Measurements from ENCODE around the gene DMTF1. TPM values are rescaled to one million over a fixed set of nuclear protein-coding genes. Genes with fewer than 3 reads are reported as not detected.

The DMTF1 gene
- total and polyA plus RNA-seq, 10 of the 15 experiments (the other 5 are each of a cell fraction or from before 2014, with no cell fraction given) = 24.3 to 191 (median 72.0) TPM

DNA sequence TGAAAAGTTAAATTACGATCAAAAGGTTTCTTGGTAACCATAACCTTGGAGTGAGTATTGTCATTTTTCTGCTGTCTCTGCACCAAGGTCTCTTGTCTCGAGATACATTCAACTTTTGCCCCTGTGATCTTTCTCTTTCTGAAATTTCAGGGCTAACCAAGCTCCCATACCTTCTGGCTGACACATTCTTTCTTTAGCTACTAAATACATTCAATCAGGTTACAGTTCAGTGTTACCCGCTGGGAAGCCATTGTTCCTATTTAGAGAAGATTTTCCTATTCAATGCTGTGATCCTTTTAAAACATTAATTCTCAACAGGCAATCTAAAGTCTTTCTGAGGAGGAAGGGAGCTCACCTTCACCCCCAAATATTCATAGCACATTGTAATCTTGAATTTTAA, 22.9 kb upstream of the DMTF1 start:
- Histone ChIP-seq H4K20me1 (ENCODE audit: control insufficient read depth, insufficient read depth) (no peaks in the 10 kb centered on the region), H3K79me2 (ENCODE audit: control insufficient read depth, insufficient read depth, low read length) (no peaks in the 10 kb centered on the region), H3K4me3 (peak overlapping the region; percentile 1; the same call in 1 of the 2 replicates), H3K36me3 (ENCODE audit: control insufficient read depth in 2 of 2, insufficient read depth in 2 of 2, low read length in 1 of 2) (no peaks in the 10 kb centered on the region), H3K27me3 (replicated peaks in 1 of 2; ENCODE audit: control insufficient read depth in 2 of 2, insufficient read depth in 2 of 2, low read length in 1 of 2) (no peaks in the 10 kb centered on the region), H2AFZ (ENCODE audit: control insufficient read depth, low read depth, low read length) (peak overlapping the region; percentile 42), H3K4me1 (ENCODE audit: control insufficient read depth, insufficient read depth, low read length) (peaks cover 30% of the 10 kb centered on the region), H3K9ac (ENCODE audit: control insufficient read depth, insufficient read depth, low read length) (no peak overlapping the region), H3K27ac (ENCODE audit: control insufficient read depth, insufficient read depth) (peak overlapping the region; percentile 34), H3K9me3 (replicated peaks; ENCODE audit: control insufficient read depth, insufficient read depth, low read length) (no peaks in the 10 kb centered on the region; the same call in 2 of the 3 replicates), H3K4me2 (ENCODE audit: control insufficient read depth, insufficient read depth) (peak overlapping the region; percentile 53)
- FAIRE-seq = no peak
- SMC1A ChIA-PET (ENCODE audit: uncharacterized antibody, unreplicated experiment) = interaction anchor here (1.9 kb wide), 1 partner anchor 20 kb away, joined by 7 read pairs; no protein-coding TSS in a partner anchor
- RAD21 ChIA-PET (ENCODE audit: unreplicated experiment) = interaction anchor here (1.2 kb wide), 1 partner anchor 92 kb away, joined by 3 read pairs; no protein-coding TSS in a partner anchor
- 52% methylated on average over 3 of the region's 3 CpGs for WGBS (ENCODE audit: insufficient coverage, insufficient replicate concordance, low lambda C conversion rate, missing lambda C conversion rate)
- no TSS peak for BruUV-seq (replicated peaks)
- no peak; the same call in 2 of the 3 replicates for ATAC-seq
- DNase-seq (ENCODE audit: low read depth, low spot score) = no peak
- POLR2A ChIA-PET = no interaction called here
- intact Hi-C loops (cut with micrococcal nuclease; ENCODE audit: unreplicated experiment) = no loop called here
- CTCF ChIA-PET = interaction anchor here (0.6 to 1.4 kb wide), 3 partner anchors 17 to 25 kb away, joined by 3 to 4 read pairs (median 4); no protein-coding TSS in a partner anchor
- in situ Hi-C loops (cut with MboI) = no loop called here
- no peak for TF ChIP-seq STAT3 (IDR thresholded peaks at IDR 0.05; ENCODE audit: low read depth, low read length)
- no peak for TF ChIP-seq ZNF384 (IDR thresholded peaks at IDR 0.05; ENCODE audit: borderline replicate concordance, low read depth, low read length)
- no peak for TF ChIP-seq IKZF1 (conservative IDR thresholded peaks at IDR 0.05)
- TF ChIP-seq CEBPB (IDR thresholded peaks at IDR 0.05; ENCODE audit: borderline replicate concordance in 1 of 2, low read depth in 2 of 2, low read length in 2 of 2) = no peak
- TF ChIP-seq ZNF217 (IDR thresholded peaks at IDR 0.05) = no peak
- no peak for TF ChIP-seq MXI1 (IDR thresholded peaks at IDR 0.05; ENCODE audit: low read depth, low read length)
- no peak for TF ChIP-seq RB1 (IDR thresholded peaks at IDR 0.05; ENCODE audit: borderline replicate concordance)
- TF ChIP-seq YY1 (IDR thresholded peaks at IDR 0.05; ENCODE audit: low read depth, low read length) = no peak
- no peak for TF ChIP-seq SREBF2 (IDR thresholded peaks at IDR 0.05; ENCODE audit: low read length)
- TF ChIP-seq REST (IDR thresholded peaks at IDR 0.05; ENCODE audit: low read depth, low read length) = no peak
- no peak for TF ChIP-seq POU2F2 (IDR thresholded peaks at IDR 0.05; ENCODE audit: borderline replicate concordance, low read depth, low read length)
- TF ChIP-seq, protein P1, sequence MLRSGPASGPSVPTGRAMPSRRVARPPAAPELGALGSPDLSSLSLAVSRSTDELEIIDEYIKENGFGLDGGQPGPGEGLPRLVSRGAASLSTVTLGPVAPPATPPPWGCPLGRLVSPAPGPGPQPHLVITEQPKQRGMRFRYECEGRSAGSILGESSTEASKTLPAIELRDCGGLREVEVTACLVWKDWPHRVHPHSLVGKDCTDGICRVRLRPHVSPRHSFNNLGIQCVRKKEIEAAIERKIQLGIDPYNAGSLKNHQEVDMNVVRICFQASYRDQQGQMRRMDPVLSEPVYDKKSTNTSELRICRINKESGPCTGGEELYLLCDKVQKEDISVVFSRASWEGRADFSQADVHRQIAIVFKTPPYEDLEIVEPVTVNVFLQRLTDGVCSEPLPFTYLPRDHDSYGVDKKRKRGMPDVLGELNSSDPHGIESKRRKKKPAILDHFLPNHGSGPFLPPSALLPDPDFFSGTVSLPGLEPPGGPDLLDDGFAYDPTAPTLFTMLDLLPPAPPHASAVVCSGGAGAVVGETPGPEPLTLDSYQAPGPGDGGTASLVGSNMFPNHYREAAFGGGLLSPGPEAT (IDR thresholded peaks at IDR 0.05; ENCODE audit: low read depth) = no peak
- no peak for TF ChIP-seq NFYA (IDR thresholded peaks at IDR 0.05; ENCODE audit: borderline replicate concordance, low read depth, low read length)
- no peak for TF ChIP-seq NKRF (conservative IDR thresholded peaks at IDR 0.05)
- TF ChIP-seq ETV6 (conservative IDR thresholded peaks at IDR 0.05 in 1 of 2, IDR thresholded peaks at IDR 0.05 in 1 of 2; ENCODE audit: borderline replicate concordance in 1 of 2, low read depth in 1 of 2) = no peak
- no peak for TF ChIP-seq FOXK2 (IDR thresholded peaks at IDR 0.05)
- no peak for TF ChIP-seq TBL1XR1 (IDR thresholded peaks at IDR 0.05; ENCODE audit: low read depth, low read length)
- no peak for TF ChIP-seq CREM (IDR thresholded peaks at IDR 0.05; ENCODE audit: low read depth)
- no peak for TF ChIP-seq POLR2AphosphoS2 (IDR thresholded peaks at IDR 0.05; ENCODE audit: low read depth, low read length)

Data from GM12878 (cell line).